HUES64 (cell line): ENCODE measurements around the gene LMO7.
"Not testable (repeated sequence)": the region's sequence is repeated elsewhere in the genome, so short reads cannot be mapped to it uniquely, and the experiment has no call there.

Experiments
- H3K27ac ChIP-seq: 2 replicates; pipeline ENCODE4 v1.7.0; 2013; ENCODE audit warnings: low read depth, low read length, inconsistent platforms
- H3K27me3 ChIP-seq: 2 replicates; pipeline ENCODE4 v1.6.1; 2013; ENCODE audit warnings: mild to moderate bottlenecking, low read length; ENCODE audit not compliant: insufficient read depth
- H3K36me3 ChIP-seq: 2 replicates; pipeline ENCODE4 v1.6.1; 2013; ENCODE audit warnings: mild to moderate bottlenecking, low read length; ENCODE audit not compliant: insufficient read depth
- H3K4me1 ChIP-seq: 2 replicates; pipeline ENCODE4 v1.6.1; 2013; ENCODE audit warnings: mild to moderate bottlenecking, low read length, moderate library complexity; ENCODE audit not compliant: insufficient read depth
- H3K4me3 ChIP-seq: 2 replicates; pipeline ENCODE4 v1.5.1; 2013; ENCODE audit warnings: mild to moderate bottlenecking, low read length, moderate library complexity
- H3K9ac ChIP-seq: 2 replicates; pipeline ENCODE4 v1.6.1; 2013; ENCODE audit warnings: mild to moderate bottlenecking, low read depth, low read length
- H3K9me3 ChIP-seq: 2 replicates; pipeline ENCODE4 v1.6.1; 2013; ENCODE audit warnings: low read depth, low read length; ENCODE audit not compliant: insufficient read depth
- WGBS: fragments of 150-250, 120-280 bp; methylation state at CpG from one replicate; pipeline ENCODE4 v1.1.7; 2013; ENCODE audit warnings: missing lambda C conversion rate; 5-methylcytosine and 5-hydroxymethylcytosine counted together

The LMO7 gene

GRCh38 chr13:75771818-75772217, 135.7 kb downstream of the LMO7 start:
- H3K4me3 ChIP-seq, result no peak overlapping the region
- no peak overlapping the region for H3K27ac ChIP-seq
- H3K4me1 ChIP-seq, result 0 out of 2 replicates have a peak, but pooled peaks cover 4% of the 10 kb centered on the region
- H3K27me3 ChIP-seq, result no peaks in the 10 kb centered on the region
- no peaks in the 10 kb centered on the region for H3K9me3 ChIP-seq
- H3K36me3 ChIP-seq, result no peaks in the 10 kb centered on the region
- no peak overlapping the region for H3K9ac ChIP-seq

- WGBS, result no CpG with 5 or more reads among the region's 1 CpG
- Histone ChIP-seq H3K27me3 (no peaks in the 10 kb centered on the region), H3K9me3 (no peaks in the 10 kb centered on the region), H3K36me3 (no peaks in the 10 kb centered on the region), H3K4me3 (no peak overlapping the region), H3K9ac (no peak overlapping the region), H3K4me1 (0 out of 2 replicates have a peak, but pooled peaks cover 1% of the 10 kb centered on the region), H3K27ac (no peak overlapping the region)
These were observed 138.0 kb downstream of the LMO7 start for GRCh38 chr13:75774176-75774575.

DNA sequence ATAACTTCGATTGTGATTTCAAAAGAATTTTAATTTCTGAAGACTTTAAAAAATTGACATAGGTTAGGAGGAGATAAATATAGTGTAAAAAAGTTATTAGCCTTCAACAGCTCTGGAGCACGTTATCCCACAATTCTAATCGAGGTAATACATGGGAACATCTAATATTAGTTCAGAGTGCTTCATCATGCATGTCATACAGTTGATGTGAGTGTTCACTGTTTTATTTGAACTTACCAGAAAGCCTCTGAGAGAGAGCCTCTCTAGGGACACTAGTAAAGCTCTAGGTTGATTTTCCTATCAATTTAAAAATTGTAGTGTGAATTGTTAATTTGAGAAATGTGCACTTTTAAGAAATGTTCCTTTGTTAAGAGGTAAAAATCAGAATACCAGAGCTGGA, 140.4 kb downstream of the LMO7 start:
- peaks cover 6% of the 10 kb centered on the region for H3K9me3 ChIP-seq
- H3K27ac ChIP-seq, result no peak overlapping the region
- no peak overlapping the region for H3K9ac ChIP-seq
- no peaks in the 10 kb centered on the region for H3K27me3 ChIP-seq
- 100% methylated on average over 3 of the region's 3 CpGs for WGBS
- H3K4me3 ChIP-seq, result no peak overlapping the region
- no peaks in the 10 kb centered on the region for H3K4me1 ChIP-seq
- no peaks in the 10 kb centered on the region for H3K36me3 ChIP-seq

GRCh38 chr13:75779393-75779792, 143.3 kb downstream of the LMO7 start:
- Histone ChIP-seq H3K4me1 (no peaks in the 10 kb centered on the region), H3K9ac (no peak overlapping the region), H3K9me3 (peaks cover 9% of the 10 kb centered on the region), H3K4me3 (no peak overlapping the region), H3K27ac (no peak overlapping the region), H3K36me3 (no peaks in the 10 kb centered on the region), H3K27me3 (no peaks in the 10 kb centered on the region)
- WGBS, result 98% methylated on average over 2 of the region's 3 CpGs

GRCh38 chr13:75780103-75780502, 144.0 kb downstream of the LMO7 start:
- not testable (repeated sequence) for H3K9me3 ChIP-seq, H3K4me3 ChIP-seq, H3K27me3 ChIP-seq, H3K9ac ChIP-seq, H3K36me3 ChIP-seq, H3K27ac ChIP-seq, H3K4me1 ChIP-seq
- WGBS, result 95% methylated on average over 5 of the region's 5 CpGs

DNA sequence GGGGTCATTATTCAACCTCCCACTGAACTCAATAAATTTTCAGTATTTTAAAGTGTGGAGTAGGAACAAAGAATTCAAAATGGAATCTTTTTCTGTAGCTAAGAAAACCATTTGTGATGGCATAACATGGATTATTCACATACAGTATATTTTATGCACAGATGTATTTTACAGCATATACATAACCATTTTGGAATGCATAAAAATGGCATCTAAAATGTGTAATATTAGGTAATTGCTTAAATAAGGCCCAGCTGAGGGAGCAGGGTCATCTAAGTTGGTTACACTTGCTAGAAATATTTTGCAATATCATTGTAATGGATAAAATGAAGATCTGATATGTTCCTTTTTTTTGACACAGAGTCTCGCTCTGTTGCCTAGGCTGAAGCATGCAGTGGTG, 146.9 kb downstream of the LMO7 start:
- H3K4me3 ChIP-seq, result no peak overlapping the region
- no peaks in the 10 kb centered on the region for H3K27me3 ChIP-seq
- H3K9ac ChIP-seq, result no peak overlapping the region
- H3K27ac ChIP-seq, result no peak overlapping the region
- H3K4me1 ChIP-seq, result no peaks in the 10 kb centered on the region
- H3K9me3 ChIP-seq, result peaks cover 9% of the 10 kb centered on the region
- no peaks in the 10 kb centered on the region for H3K36me3 ChIP-seq
- 0% methylated on average over 1 of the region's 1 CpG for WGBS

DNA sequence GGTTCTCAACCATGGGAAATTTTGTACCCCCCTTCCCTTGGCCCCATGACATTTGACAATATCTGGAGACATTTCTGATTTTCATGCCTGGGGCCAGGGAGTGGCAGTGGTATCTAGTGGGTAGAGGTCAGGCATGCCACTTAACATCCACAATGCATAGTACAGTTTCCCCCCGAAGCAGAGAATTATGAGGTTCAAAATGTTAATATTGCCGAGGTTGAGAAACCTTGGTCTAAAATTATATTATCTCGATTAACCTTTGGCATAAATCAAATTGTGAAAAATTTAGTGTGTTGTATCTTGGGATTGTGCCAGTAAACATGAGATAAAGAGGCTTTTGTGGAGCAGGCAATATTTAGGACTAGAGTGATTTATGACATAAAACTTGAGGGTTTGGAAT, 147.9 kb downstream of the LMO7 start:
- no peak overlapping the region for H3K9ac ChIP-seq
- no peaks in the 10 kb centered on the region for H3K36me3 ChIP-seq
- H3K4me1 ChIP-seq, result no peaks in the 10 kb centered on the region
- H3K27ac ChIP-seq, result no peak overlapping the region
- H3K9me3 ChIP-seq, result peaks cover 9% of the 10 kb centered on the region
- WGBS, result 97% methylated on average over 3 of the region's 3 CpGs
- no peaks in the 10 kb centered on the region for H3K27me3 ChIP-seq
- H3K4me3 ChIP-seq, result no peak overlapping the region

- H3K27ac ChIP-seq, result no peak overlapping the region
- H3K9ac ChIP-seq, result no peak overlapping the region
- no peaks in the 10 kb centered on the region for H3K27me3 ChIP-seq
- H3K4me1 ChIP-seq, result no peaks in the 10 kb centered on the region
- no peak overlapping the region for H3K4me3 ChIP-seq
- peaks cover 9% of the 10 kb centered on the region for H3K9me3 ChIP-seq
- no peaks in the 10 kb centered on the region for H3K36me3 ChIP-seq
These were observed 149.0 kb downstream of the LMO7 start for GRCh38 chr13:75785130-75785529.

- WGBS, result 90% methylated on average over 7 of the region's 7 CpGs
- no peak overlapping the region for H3K4me3 ChIP-seq
- H3K27me3 ChIP-seq, result no peaks in the 10 kb centered on the region
- H3K36me3 ChIP-seq, result no peaks in the 10 kb centered on the region
- 0 out of 2 replicates have a peak, but pooled peaks cover 4% of the 10 kb centered on the region for H3K9me3 ChIP-seq
- H3K9ac ChIP-seq, result no peak overlapping the region
- H3K4me1 ChIP-seq, result no peaks in the 10 kb centered on the region
- no peak overlapping the region for H3K27ac ChIP-seq
These were observed 151.3 kb downstream of the LMO7 start for GRCh38 chr13:75787249-75787928.

- Histone ChIP-seq H3K9ac (no peak overlapping the region), H3K27me3 (no peaks in the 10 kb centered on the region), H3K27ac (no peak overlapping the region), H3K36me3 (no peaks in the 10 kb centered on the region), H3K4me3 (no peak overlapping the region), H3K4me1 (no peaks in the 10 kb centered on the region), H3K9me3 (no peaks in the 10 kb centered on the region)
- WGBS, result 91% methylated on average over 3 of the region's 3 CpGs
These were observed 152.4 kb downstream of the LMO7 start for GRCh38 chr13:75788481-75788981.

- Histone ChIP-seq H3K4me3 (no peak overlapping the region), H3K9me3 (no peaks in the 10 kb centered on the region), H3K36me3 (no peaks in the 10 kb centered on the region), H3K4me1 (no peaks in the 10 kb centered on the region), H3K27ac (no peak overlapping the region), H3K27me3 (no peaks in the 10 kb centered on the region), H3K9ac (no peak overlapping the region)
- WGBS, result 85% methylated on average over 9 of the region's 9 CpGs
These were observed 153.5 kb downstream of the LMO7 start for GRCh38 chr13:75789451-75790197.
